H1 (cell line): ENCODE data around the gene AMPD1. TPM values are rescaled to one million over a fixed set of nuclear protein-coding genes. Genes with fewer than 3 reads are reported as not detected.

Experiments
- CTCF ChIA-PET: fragments of 300-600 bp; sonication (Branson Sonifier 250); formaldehyde crosslinking; loops from one replicate; lab custom pipeline; 2021; ENCODE audit not compliant: partially characterized antibody; lab: Charles Lee
- POLR2A ChIA-PET: fragments of 300-600 bp; sonication (Branson Sonifier 250); formaldehyde crosslinking; loops from one replicate; lab custom pipeline; 2021; ENCODE audit warnings: inconsistent platforms; ENCODE audit not compliant: partially characterized antibody; lab: Charles Lee
- DNase-seq, 2 experiments: peaks; one replicate each; pipeline versions ENCODE4 v3.0.0 to v3.0.0-alpha.2; 2010 to 2022; ENCODE audit warnings: low spot score in 2 of 2, low read depth in 1 of 2, mixed read lengths in 1 of 2
- FAIRE-seq: peaks from 2 replicates; lab custom pipeline; 2011; peaks lifted over from hg19 to GRCh38; lab: Jason Lieb, UNC
- H2AFZ ChIP-seq: 2 replicates; pipeline ENCODE4 v1.8.1; 2012; ENCODE audit warnings: low read length, inconsistent platforms
- H2AK5ac ChIP-seq: 2 replicates; pipeline ENCODE4 v1.6.1; 2013; ENCODE audit warnings: low read depth, low read length
- H2BK120ac ChIP-seq: replicated peaks from 2 replicates; pipeline ENCODE3; 2013; ENCODE audit warnings: low read depth, low read length, inconsistent platforms
- H2BK12ac ChIP-seq: 2 replicates; pipeline ENCODE4 v1.6.1; 2013; ENCODE audit warnings: low read depth, low read length
- H2BK15ac ChIP-seq: 2 replicates; pipeline ENCODE4 v1.6.1; 2013; ENCODE audit warnings: low read length
- H2BK20ac ChIP-seq: 2 replicates; pipeline ENCODE4 v1.6.1; 2013; ENCODE audit warnings: low read length
- H2BK5ac ChIP-seq: 2 replicates; pipeline ENCODE4 v1.6.1; 2013; ENCODE audit warnings: low read depth, low read length
- H3K14ac ChIP-seq: 2 replicates; pipeline ENCODE4 v1.6.1; 2013; ENCODE audit warnings: inconsistent platforms; ENCODE audit not compliant: insufficient read length
- H3K18ac ChIP-seq: 2 replicates; pipeline ENCODE4 v1.6.1; 2013; ENCODE audit warnings: low read length; ENCODE audit errors: extremely low read depth
- H3K23ac ChIP-seq: 2 replicates; pipeline ENCODE4 v1.6.1; 2013; ENCODE audit warnings: inconsistent platforms; ENCODE audit not compliant: insufficient read length
- H3K23me2 ChIP-seq: 2 replicates; pipeline ENCODE4 v1.6.1; 2013; ENCODE audit warnings: low read depth, low read length
- H3K27ac ChIP-seq: 2 replicates; pipeline ENCODE4 v1.6.1; 2011; ENCODE audit warnings: low read depth, low read length, inconsistent platforms
- H3K27me3 ChIP-seq, 4 experiments: replicated peaks in 1 of 4; 1 replicate in 1 of 4; 2 replicates in 3 of 4; pipeline versions ENCODE4 v1.6.1 to v1.8.1; 2011 to 2013; ENCODE audit warnings: low read length in 3 of 4, mild to moderate bottlenecking in 3 of 4, inconsistent platforms in 2 of 4, mixed read lengths in 2 of 4, moderate library complexity in 1 of 4; ENCODE audit not compliant: control insufficient read depth in 3 of 4, insufficient read depth in 3 of 4; ENCODE audit errors: extremely low read depth in 1 of 4
- H3K36me3 ChIP-seq, 4 experiments: 2 replicates each; pipeline versions ENCODE4 v1.6.1 to v1.8.1; 2011 to 2013; ENCODE audit warnings: mild to moderate bottlenecking in 4 of 4, low read length in 3 of 4, moderate library complexity in 2 of 4, control low read depth in 1 of 4, inconsistent platforms in 1 of 4; ENCODE audit not compliant: insufficient read depth in 4 of 4, control insufficient read depth in 2 of 4
- H3K4ac ChIP-seq: replicated peaks from 2 replicates; pipeline ENCODE3; 2013; ENCODE audit warnings: low read length, low read depth, mixed read lengths, inconsistent platforms; ENCODE audit not compliant: insufficient read length
- H3K4me1 ChIP-seq, 4 experiments: replicated peaks in 1 of 4; 1 replicate in 1 of 4; 2 replicates in 3 of 4; pipeline versions ENCODE4 v1.6.1 to v1.8.1; 2011 to 2013; ENCODE audit warnings: low read length in 3 of 4, inconsistent platforms in 2 of 4, mixed read lengths in 1 of 4; ENCODE audit not compliant: insufficient read depth in 4 of 4, control insufficient read depth in 3 of 4
- H3K4me2 ChIP-seq, 2 experiments: 2 replicates each; pipeline versions ENCODE4 v1.6.1 to v1.8.1; 2011 to 2013; ENCODE audit warnings: low read depth in 2 of 2, low read length in 2 of 2, control low read depth in 1 of 2, inconsistent platforms in 1 of 2, mild to moderate bottlenecking in 1 of 2; ENCODE audit not compliant: insufficient read depth in 1 of 2
- H3K4me3 ChIP-seq, 4 experiments: fragments of 200-600, 300-600 bp in 1 of 4; sonication (generic), shearing (Covaris generic), sonication (Bioruptor Twin) in 1 of 4; 2 replicates each; pipeline versions ENCODE4 v1.5.1 to v1.8.1; 2011 to 2016; ENCODE audit warnings: low read length in 4 of 4, low read depth in 3 of 4, control low read depth in 2 of 4, inconsistent platforms in 2 of 4, mild to moderate bottlenecking in 2 of 4, mixed read lengths in 1 of 4, moderate library complexity in 1 of 4; ENCODE audit not compliant: insufficient read depth in 2 of 4; ENCODE audit errors: extremely low read depth in 1 of 4
- H3K56ac ChIP-seq: replicated peaks from 2 replicates; pipeline ENCODE3; 2013; ENCODE audit warnings: low read depth, mild to moderate bottlenecking, mixed read lengths, low read length, inconsistent platforms; ENCODE audit not compliant: insufficient read length
- H3K79me1 ChIP-seq: 2 replicates; pipeline ENCODE4 v1.6.1; 2013; ENCODE audit warnings: low read depth, low read length, control low read depth
- H3K79me2 ChIP-seq, 2 experiments: 2 replicates each; pipeline versions ENCODE4 v1.6.1 to v1.8.1; 2012 to 2013; ENCODE audit warnings: low read length in 2 of 2, mild to moderate bottlenecking in 2 of 2, inconsistent platforms in 1 of 2; ENCODE audit not compliant: insufficient read depth in 2 of 2, control insufficient read depth in 1 of 2
- H3K9ac ChIP-seq, 4 experiments: replicated peaks in 1 of 4; 1 replicate in 1 of 4; 2 replicates in 3 of 4; pipeline versions ENCODE4 v1.6.1 to v1.8.1; 2011 to 2013; ENCODE audit warnings: low read depth in 3 of 4, low read length in 3 of 4, control low read depth in 2 of 4, mild to moderate bottlenecking in 2 of 4, moderate library complexity in 2 of 4, inconsistent platforms in 1 of 4; ENCODE audit errors: extremely low read depth in 1 of 4
- H3K9me3 ChIP-seq, 2 experiments: 2 replicates each; pipeline versions ENCODE4 v1.6.1 to v1.8.1; 2012 to 2013; ENCODE audit warnings: mild to moderate bottlenecking in 2 of 2, moderate library complexity in 2 of 2, control low read depth in 1 of 2, inconsistent platforms in 1 of 2, low read depth in 1 of 2, low read length in 1 of 2, mixed read lengths in 1 of 2; ENCODE audit not compliant: insufficient read depth in 2 of 2
- H4K20me1 ChIP-seq, 2 experiments: replicated peaks in 1 of 2; 2 replicates each; pipeline versions ENCODE3 to v1.8.1; 2011 to 2013; ENCODE audit warnings: inconsistent platforms in 2 of 2, low read length in 2 of 2, mild to moderate bottlenecking in 1 of 2; ENCODE audit not compliant: insufficient read depth in 2 of 2, control insufficient read depth in 1 of 2
- H4K5ac ChIP-seq: 2 replicates; pipeline ENCODE4 v1.6.1; 2013; ENCODE audit warnings: low read length, low read depth, mixed read lengths, inconsistent platforms; ENCODE audit not compliant: insufficient read length
- H4K8ac ChIP-seq: 2 replicates; pipeline ENCODE4 v1.8.0; 2013; ENCODE audit warnings: mild to moderate bottlenecking, moderate library complexity, low read length, inconsistent platforms; ENCODE audit not compliant: insufficient read depth; ENCODE audit errors: extremely low read depth
- H4K91ac ChIP-seq: replicated peaks from 2 replicates; pipeline ENCODE3; 2013; ENCODE audit warnings: low read length, mixed read lengths, inconsistent platforms; ENCODE audit not compliant: insufficient read length
- BCL11A ChIP-seq, 2 experiments: IDR thresholded peaks; one replicate each; pipeline ENCODE4 v1.6.1; 2011; ENCODE audit warnings: low read depth in 2 of 2, low read length in 2 of 2, mild to moderate bottlenecking in 2 of 2
- POLR2A ChIP-seq, 2 experiments: IDR thresholded peaks; 1 replicate in 1 of 2; 2 replicates in 1 of 2; pipeline ENCODE4 v1.6.1; 2011; ENCODE audit warnings: low read depth in 2 of 2, low read length in 2 of 2, mild to moderate bottlenecking in 2 of 2; ENCODE audit errors: control extremely low read depth in 1 of 2
- POLR2AphosphoS5 ChIP-seq: IDR thresholded peaks from 2 replicates; pipeline ENCODE4 v1.6.1; 2011; ENCODE audit warnings: low read depth, low read length
- RAD21 ChIP-seq, 2 experiments: IDR thresholded peaks in 1 of 2; conservative IDR thresholded peaks in 1 of 2; 2 replicates each; pipeline ENCODE4 v1.6.1; 2011; ENCODE audit warnings: low read depth in 2 of 2, low read length in 2 of 2, improper control_type of control experiment in 1 of 2, inconsistent platforms in 1 of 2, mild to moderate bottlenecking in 1 of 2, moderate library complexity in 1 of 2
- RFX5 ChIP-seq: IDR thresholded peaks from 2 replicates; pipeline ENCODE4 v1.6.1; 2011; ENCODE audit warnings: low read depth, low read length, improper control_type of control experiment, borderline replicate concordance
- RNF2 ChIP-seq: fragments of 200-900, 300-1000 bp; sonication (generic); IDR thresholded peaks from 2 replicates; pipeline ENCODE4 v1.7.1; 2016; ENCODE audit warnings: borderline replicate concordance, low read depth, mild to moderate bottlenecking, antibody characterized with exemption, low read length; ENCODE audit not compliant: poor library complexity, severe bottlenecking; ENCODE audit errors: missing control alignments
- SP4 ChIP-seq: IDR thresholded peaks from 2 replicates; pipeline ENCODE4 v1.6.1; 2012; ENCODE audit warnings: low read length, inconsistent platforms
- WGBS, 2 experiments: shearing (Covaris generic) in 1 of 2; methylation state at CpG; one replicate each; pipeline versions ENCODE4 v1.1.6 to v1.1.7; 2013 to 2015; ENCODE audit warnings: low lambda C conversion rate in 2 of 2, mixed read lengths in 2 of 2, inconsistent platforms in 1 of 2, low coverage in 1 of 2, missing lambda C conversion rate in 1 of 2; ENCODE audit not compliant: insufficient replicate concordance in 2 of 2, insufficient coverage in 1 of 2, insufficient read length in 1 of 2; ENCODE audit errors: extremely low coverage in 1 of 2, missing lambda C conversion rate in 1 of 2; 5-methylcytosine and 5-hydroxymethylcytosine counted together
- polyA plus RNA-seq, 7 experiments: library from polyadenylated mRNA; depleted of rRNA in 3 of 7; stranded (reverse) in 5 of 7; unstranded in 2 of 7; fragments of >200 nt in 5 of 7; fragments of 200-250 nt in 2 of 7; gene quantifications; 1 replicate in 5 of 7; 2 replicates in 1 of 7; 4 replicates in 1 of 7; pipeline versions ENCODE4 v1.2.1 to v1.2.3, GENCODE V29; 2011 to 2013; ENCODE audit warnings: missing spikeins in 2 of 7, mixed read lengths in 2 of 7
- total RNA-seq: library from RNA; stranded (reverse); fragmentation: NEBNext Ultra II Directional; extraction: Animal tissue kit (Norgen Biotek cat#: 25700); gene quantifications from 2 replicates; pipeline ENCODE4 v1.2.1, GENCODE V29; 2021
- TF ChIP-seq, protein P1 (sequence below): IDR thresholded peaks from 2 replicates; pipeline ENCODE4 v1.6.1; 2012; ENCODE audit warnings: inconsistent platforms

AMPD1 gene
- total and polyA plus RNA-seq, 2 of the 8 experiments (the other 6 are each of a cell fraction or from before 2014, with no cell fraction given) = not detected

DNA sequence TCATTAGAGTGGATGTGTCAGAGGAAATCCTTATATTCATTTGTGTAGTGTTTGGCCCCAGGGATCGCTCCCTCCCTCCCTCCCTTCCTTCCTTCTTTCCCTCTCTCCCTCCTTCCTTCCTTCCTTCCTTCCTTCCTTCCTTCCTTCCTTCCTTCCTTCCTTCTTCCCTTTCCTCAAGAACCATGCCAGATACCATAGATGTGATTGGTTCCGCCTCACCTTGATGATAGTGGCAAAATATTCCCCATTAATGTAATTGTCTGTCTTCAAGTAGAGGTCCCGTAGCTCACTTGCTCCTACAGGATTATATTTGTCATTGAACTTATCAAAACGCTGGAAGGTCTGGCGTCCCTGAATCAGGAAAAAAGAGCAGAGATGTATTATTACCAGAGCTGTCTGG lies 17.7 kb downstream of the AMPD1 start:
- no peak overlapping the region for H2BK5ac ChIP-seq
- no peaks in the 10 kb centered on the region for H3K79me1 ChIP-seq
- H3K36me3 ChIP-seq = no peaks in the 10 kb centered on the region
- H3K14ac ChIP-seq = no peak overlapping the region
- no peak overlapping the region for H3K4me2 ChIP-seq
- 91% methylated on average over 4 of the region's 5 CpGs; no CpG with 5 or more reads in 1 of the 2 experiments for WGBS, 2 experiments
- H3K56ac ChIP-seq = no peak overlapping the region
- H3K23me2 ChIP-seq = no peaks in the 10 kb centered on the region; the same call in 1 of the 2 replicates
- H4K8ac ChIP-seq = no peak overlapping the region
- CTCF ChIA-PET = no interaction called here
- H3K4me3 ChIP-seq = no peak overlapping the region
- H4K5ac ChIP-seq = no peak overlapping the region
- no peak overlapping the region for H2BK120ac ChIP-seq
- no peak overlapping the region for H2BK20ac ChIP-seq
- no peak overlapping the region for H3K18ac ChIP-seq
- no peaks in the 10 kb centered on the region; a peak in 1 of 7 replicates for H3K27me3 ChIP-seq
- H3K9ac ChIP-seq = no peak overlapping the region
- no peaks in the 10 kb centered on the region for H4K20me1 ChIP-seq
- no peak for FAIRE-seq
- H3K23ac ChIP-seq = no peak overlapping the region
- no peak overlapping the region for H2AFZ ChIP-seq
- TF ChIP-seq POLR2AphosphoS5 = no peak
- TF ChIP-seq SP4 = no peak
- TF ChIP-seq, protein P1, sequence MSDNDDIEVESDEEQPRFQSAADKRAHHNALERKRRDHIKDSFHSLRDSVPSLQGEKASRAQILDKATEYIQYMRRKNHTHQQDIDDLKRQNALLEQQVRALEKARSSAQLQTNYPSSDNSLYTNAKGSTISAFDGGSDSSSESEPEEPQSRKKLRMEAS = no peak
- TF ChIP-seq RNF2 = no peak
- no peak for TF ChIP-seq RFX5
- TF ChIP-seq RAD21 (IDR thresholded peaks at IDR 0.05 in 1 of 2, conservative IDR thresholded peaks at IDR 0.05 in 1 of 2; ENCODE audit: low read depth in 2 of 2, low read length in 2 of 2) = no peak
- TF ChIP-seq POLR2A (IDR thresholded peaks at IDR 0.05; ENCODE audit: control extremely low read depth in 1 of 2, low read depth in 2 of 2, low read length in 2 of 2) = no peak
- TF ChIP-seq BCL11A (IDR thresholded peaks at IDR 0.05; ENCODE audit: low read depth in 2 of 2, low read length in 2 of 2) = no peak
- no peak overlapping the region for H3K4ac ChIP-seq
- no peak overlapping the region for H3K27ac ChIP-seq
- no peak overlapping the region for H2AK5ac ChIP-seq
- no peak overlapping the region for H2BK12ac ChIP-seq
- no peak overlapping the region for H2BK15ac ChIP-seq
- DNase-seq = no peak
- POLR2A ChIA-PET = no interaction called here
- no peak overlapping the region for H4K91ac ChIP-seq
- H3K4me1 ChIP-seq = no peaks in the 10 kb centered on the region
- no peaks in the 10 kb centered on the region for H3K9me3 ChIP-seq
- no peaks in the 10 kb centered on the region for H3K79me2 ChIP-seq
